OCI-LY7 (cell line): ENCODE measurements around the gene ARHGAP6. TPM values are rescaled to one million over a fixed set of nuclear protein-coding genes. Genes with fewer than 3 reads are reported as not detected.

Source experiments
- BruUV-seq: library from RNA; stranded (reverse); fragments of 400-500 nt; replicated peaks from 2 replicates; lab custom pipeline; 2021; lab: Mats Ljungman, UMichigan
- CTCF ChIA-PET: fragments of 300-600 bp; sonication (Branson Sonifier 250); formaldehyde crosslinking; loops from one replicate; lab custom pipeline; 2022; ENCODE audit warnings: antibody characterized with exemption; ENCODE audit not compliant: unreplicated experiment; lab: Charles Lee
- POLR2A ChIA-PET: fragments of 300-600 bp; sonication (Branson Sonifier 250); formaldehyde crosslinking; loops from one replicate; lab custom pipeline; 2022; ENCODE audit warnings: antibody characterized with exemption; lab: Charles Lee
- DNase-seq: peaks from one replicate; pipeline ENCODE4 v3.0.0-alpha.2; 2015; ENCODE audit warnings: low spot score
- H2AFZ ChIP-seq: fragments of 200-600 bp; sonication (generic), shearing (Covaris generic); 2 replicates; pipeline ENCODE4 v1.6.1; 2014; ENCODE audit warnings: mild to moderate bottlenecking, antibody characterized with exemption, low read length, moderate library complexity
- H3K27ac ChIP-seq: fragments of 200-600 bp; sonication (generic); 2 replicates; pipeline ENCODE4 v1.5.1; 2014; ENCODE audit warnings: mixed run types, low read depth, mild to moderate bottlenecking, moderate library complexity, low read length, inconsistent platforms; ENCODE audit not compliant: poor library complexity, severe bottlenecking
- H3K36me3 ChIP-seq: fragments of 200-600 bp; sonication (generic); 2 replicates; pipeline ENCODE4 v1.6.1; 2014; ENCODE audit warnings: mild to moderate bottlenecking, antibody characterized with exemption, low read length, moderate library complexity, mixed read lengths; ENCODE audit not compliant: insufficient read depth
- H3K4me1 ChIP-seq: fragments of 200-600 bp; sonication (generic); 2 replicates; pipeline ENCODE4 v1.5.1; 2014; ENCODE audit warnings: mild to moderate bottlenecking, low read length; ENCODE audit not compliant: insufficient read depth, poor library complexity, severe bottlenecking
- H3K4me2 ChIP-seq: fragments of 200-600 bp; sonication (generic); 2 replicates; pipeline ENCODE4 v1.6.1; 2014; ENCODE audit warnings: mild to moderate bottlenecking, low read length
- H3K4me3 ChIP-seq: fragments of 200-600 bp; sonication (generic); 2 replicates; pipeline ENCODE4 v1.5.1; 2014; ENCODE audit warnings: mild to moderate bottlenecking, low read depth, low read length; ENCODE audit not compliant: poor library complexity, severe bottlenecking
- H3K79me2 ChIP-seq: fragments of 200-600 bp; sonication (generic); 2 replicates; pipeline ENCODE4 v1.6.1; 2016; ENCODE audit warnings: low read depth, mild to moderate bottlenecking, low read length, moderate library complexity, mixed read lengths; ENCODE audit not compliant: insufficient read depth
- H3K9me2 ChIP-seq: fragments of 200-600 bp; sonication (generic); 2 replicates; pipeline ENCODE4 v1.6.1; 2016; ENCODE audit warnings: mild to moderate bottlenecking, low read length, mixed read lengths; ENCODE audit not compliant: insufficient read depth
- H3K9me3 ChIP-seq: fragments of 200-600 bp; sonication (generic); 2 replicates; pipeline ENCODE4 v1.6.1; 2014; ENCODE audit warnings: mild to moderate bottlenecking, mixed run types, low read length, mixed read lengths
- H4K20me1 ChIP-seq: fragments of 200-600 bp; sonication (generic); 2 replicates; pipeline ENCODE4 v1.6.1; 2014; ENCODE audit warnings: mild to moderate bottlenecking, antibody characterized with exemption, low read length, moderate library complexity, mixed read lengths; ENCODE audit not compliant: insufficient read depth
- EZH2phosphoT487 ChIP-seq: fragments of 200-600 bp; sonication (generic); IDR thresholded peaks from 2 replicates; pipeline ENCODE4 v1.6.1; 2018; ENCODE audit warnings: low read depth, borderline replicate concordance, mild to moderate bottlenecking, mixed run types, antibody characterized with exemption, low read length, moderate library complexity, mixed read lengths
- intact Hi-C: fragments of 100-400 bp; cut with micrococcal nuclease; formaldehyde crosslinking; loops from one replicate; pipeline ENCODE4 v1.10.0; 2022; ENCODE audit not compliant: unreplicated experiment
- total RNA-seq, 2 experiments: library from RNA; depleted of rRNA in 1 of 2; stranded (reverse); fragments of >200 nt in 1 of 2; shearing (Covaris generic) in 1 of 2; gene quantifications; 2 replicates each; pipeline ENCODE4 v1.2.3, GENCODE V29; 2014 to 2022
- TF ChIP-seq, protein P1 (sequence below): fragments of 200-600 bp; sonication (generic); conservative IDR thresholded peaks from 2 replicates; pipeline ENCODE4 v1.5.1; 2014; ENCODE audit warnings: mild to moderate bottlenecking, antibody characterized with exemption, low read length, moderate library complexity, mixed read lengths

ARHGAP6 gene
- total RNA-seq, 2 experiments from 2014 or later, result not detected

DNA sequence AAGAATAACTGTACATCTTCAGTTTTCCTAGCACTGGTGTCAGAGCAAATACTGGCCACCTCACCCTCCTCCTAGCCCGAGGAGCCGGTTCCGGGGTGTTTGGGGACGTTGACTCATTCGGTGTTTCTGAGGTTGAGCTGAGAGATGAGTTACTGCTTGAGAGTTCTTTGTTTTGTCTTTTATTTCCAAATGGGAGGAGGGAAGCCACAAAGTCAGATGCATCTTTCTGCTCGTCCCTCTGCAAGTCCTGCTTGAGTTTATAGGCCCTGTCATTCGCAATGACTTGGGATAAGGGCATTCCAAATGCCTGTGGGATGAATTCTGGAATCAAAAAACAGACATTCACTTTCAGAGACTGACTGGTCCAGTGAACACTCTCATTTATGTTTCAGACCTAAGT is 477.1 kb downstream of the ARHGAP6 start:
- Histone ChIP-seq H2AFZ (no peak overlapping the region), H3K4me2 (no peak overlapping the region), H3K4me3 (no peak overlapping the region), H3K79me2 (no peaks in the 10 kb centered on the region), H3K27ac (no peak overlapping the region), H4K20me1 (no peaks in the 10 kb centered on the region), H3K36me3 (no peaks in the 10 kb centered on the region), H3K9me2 (no peaks in the 10 kb centered on the region), H3K9me3 (no peaks in the 10 kb centered on the region), H3K4me1 (no peaks in the 10 kb centered on the region)
- no peak for TF ChIP-seq EZH2phosphoT487
- TF ChIP-seq, protein P1, sequence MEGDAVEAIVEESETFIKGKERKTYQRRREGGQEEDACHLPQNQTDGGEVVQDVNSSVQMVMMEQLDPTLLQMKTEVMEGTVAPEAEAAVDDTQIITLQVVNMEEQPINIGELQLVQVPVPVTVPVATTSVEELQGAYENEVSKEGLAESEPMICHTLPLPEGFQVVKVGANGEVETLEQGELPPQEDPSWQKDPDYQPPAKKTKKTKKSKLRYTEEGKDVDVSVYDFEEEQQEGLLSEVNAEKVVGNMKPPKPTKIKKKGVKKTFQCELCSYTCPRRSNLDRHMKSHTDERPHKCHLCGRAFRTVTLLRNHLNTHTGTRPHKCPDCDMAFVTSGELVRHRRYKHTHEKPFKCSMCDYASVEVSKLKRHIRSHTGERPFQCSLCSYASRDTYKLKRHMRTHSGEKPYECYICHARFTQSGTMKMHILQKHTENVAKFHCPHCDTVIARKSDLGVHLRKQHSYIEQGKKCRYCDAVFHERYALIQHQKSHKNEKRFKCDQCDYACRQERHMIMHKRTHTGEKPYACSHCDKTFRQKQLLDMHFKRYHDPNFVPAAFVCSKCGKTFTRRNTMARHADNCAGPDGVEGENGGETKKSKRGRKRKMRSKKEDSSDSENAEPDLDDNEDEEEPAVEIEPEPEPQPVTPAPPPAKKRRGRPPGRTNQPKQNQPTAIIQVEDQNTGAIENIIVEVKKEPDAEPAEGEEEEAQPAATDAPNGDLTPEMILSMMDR, result no peak
- POLR2A ChIA-PET, result interaction anchor here (0.7 to 1.1 kb wide), 2 partner anchors 20 to 153 kb away, joined by 3 read pairs; no protein-coding TSS in a partner anchor
- CTCF ChIA-PET, result no interaction called here
- BruUV-seq, result no TSS peak
- no peak for DNase-seq
- intact Hi-C loops, result no loop called here

DNA sequence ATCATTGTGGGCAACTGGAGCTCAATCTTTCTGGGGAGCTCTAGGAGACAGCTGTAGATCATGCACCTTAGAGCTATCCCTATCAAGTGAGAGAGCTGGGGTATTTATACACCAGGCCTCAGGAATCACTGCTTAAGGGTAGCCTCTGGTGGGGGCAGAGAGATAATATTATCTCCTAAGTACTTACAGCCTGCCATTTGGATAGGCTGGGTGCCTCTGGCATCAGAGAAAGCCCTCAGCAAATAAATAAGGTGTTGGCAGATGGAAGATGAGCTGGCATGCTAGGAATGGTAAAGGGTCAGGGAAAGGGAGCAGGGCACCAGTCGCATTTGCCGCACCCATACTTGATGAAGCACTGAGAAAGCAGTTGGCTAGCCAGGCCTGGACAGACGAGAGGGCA is 478.7 kb downstream of the ARHGAP6 start:
- intact Hi-C loops, result no loop called here
- TF ChIP-seq EZH2phosphoT487, result no peak
- TF ChIP-seq, protein P1, result no peak
- ChIA-PET CTCF (no interaction called here), POLR2A (interaction anchor here (0.8 kb wide), 1 partner anchor 12 kb away, joined by 5 read pairs; no protein-coding TSS in a partner anchor)
- H3K9me2 ChIP-seq, result no peaks in the 10 kb centered on the region
- H3K79me2 ChIP-seq, result no peaks in the 10 kb centered on the region
- no peak overlapping the region for H3K4me3 ChIP-seq
- no peak overlapping the region for H2AFZ ChIP-seq
- H3K36me3 ChIP-seq, result no peaks in the 10 kb centered on the region
- no peaks in the 10 kb centered on the region for H3K4me1 ChIP-seq
- no peaks in the 10 kb centered on the region for H3K9me3 ChIP-seq
- no peak for DNase-seq
- H3K4me2 ChIP-seq, result no peak overlapping the region
- BruUV-seq, result no TSS peak
- no peak overlapping the region for H3K27ac ChIP-seq
- H4K20me1 ChIP-seq, result no peaks in the 10 kb centered on the region

DNA sequence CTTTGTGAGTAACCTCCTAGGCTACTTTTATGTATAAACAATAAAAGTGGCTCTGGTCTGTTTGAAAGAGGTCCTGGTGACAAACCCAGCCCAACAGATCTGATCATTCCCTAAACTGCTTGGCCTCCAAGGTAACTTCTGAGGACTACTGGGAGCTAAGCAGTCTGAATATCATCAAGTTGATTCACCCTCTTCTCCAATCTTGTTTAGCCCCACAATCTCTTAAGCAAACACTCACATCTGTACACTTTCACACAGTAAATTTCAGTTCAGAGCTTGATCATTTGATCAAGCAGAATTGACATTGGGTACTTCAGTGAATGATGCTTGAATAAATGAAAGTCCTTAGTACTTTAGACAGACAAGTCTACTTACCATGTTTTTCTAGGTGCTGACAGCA is 479.9 kb downstream of the ARHGAP6 start:
- TF ChIP-seq, protein P1, result no peak
- TF ChIP-seq EZH2phosphoT487, result no peak
- no TSS peak for BruUV-seq
- H3K4me3 ChIP-seq, result no peak overlapping the region
- no peaks in the 10 kb centered on the region for H3K79me2 ChIP-seq
- H3K9me2 ChIP-seq, result no peaks in the 10 kb centered on the region
- no peak overlapping the region for H3K4me2 ChIP-seq
- no peaks in the 10 kb centered on the region for H4K20me1 ChIP-seq
- intact Hi-C loops, result no loop called here
- no peaks in the 10 kb centered on the region for H3K9me3 ChIP-seq
- H2AFZ ChIP-seq, result peak overlapping the region; percentile 50
- ChIA-PET CTCF (no interaction called here), POLR2A (no interaction called here)
- H3K4me1 ChIP-seq, result no peaks in the 10 kb centered on the region
- DNase-seq, result no peak
- H3K27ac ChIP-seq, result no peak overlapping the region
- H3K36me3 ChIP-seq, result no peaks in the 10 kb centered on the region
